SKM-1 (cell line): ENCODE data around the gene GPC1.

Source experiments
- DNase-seq: peaks from one replicate; lab custom pipeline; 2025; ENCODE audit not compliant: unreplicated experiment; lab: John Stamatoyannopoulos, UW

Gene GPC1

DNA sequence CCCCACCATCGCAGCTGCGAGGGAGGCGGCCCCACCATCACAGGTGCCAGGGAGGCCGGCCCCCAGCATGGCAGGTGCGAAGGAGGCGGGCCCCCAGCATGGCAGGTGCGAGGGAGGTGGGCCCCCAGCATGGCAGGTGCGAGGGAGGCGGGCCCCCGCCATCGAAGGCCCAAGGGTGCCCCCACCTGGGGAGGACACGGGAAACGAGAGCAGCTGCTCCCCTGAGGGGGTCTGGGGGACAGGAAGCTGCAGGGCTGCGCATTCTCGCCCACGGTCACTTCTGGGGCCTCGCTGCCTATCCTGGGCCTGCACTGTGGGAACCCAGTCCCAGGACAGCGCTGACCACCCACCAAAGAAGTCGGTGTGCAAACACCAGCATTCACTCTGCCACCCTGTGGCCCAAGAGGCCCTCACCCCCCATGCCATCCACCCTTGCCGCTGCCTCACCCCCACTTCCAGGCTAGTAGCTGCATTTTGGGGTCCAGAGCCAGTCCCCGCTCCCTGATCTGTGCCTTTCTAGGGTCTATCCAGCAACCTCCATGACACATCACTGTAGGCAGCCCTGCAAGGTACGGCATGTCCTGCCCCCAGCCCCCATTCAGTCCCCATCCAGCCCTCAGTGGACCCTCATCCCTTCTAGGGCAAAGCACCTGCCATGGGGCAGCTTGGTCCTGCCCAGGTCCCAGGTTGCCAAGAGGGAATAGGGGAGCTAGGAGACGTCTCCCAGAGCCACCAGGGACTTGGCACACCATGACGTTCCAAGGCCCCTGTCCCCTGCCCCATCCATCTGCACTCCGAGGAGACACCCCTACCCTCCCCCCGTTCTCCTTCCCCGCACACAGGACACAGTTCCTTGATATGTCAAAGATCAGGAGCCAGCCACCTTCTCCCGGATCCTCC, 24.0 kb upstream of the GPC1 start:
- DNase-seq, result no peak

DNA sequence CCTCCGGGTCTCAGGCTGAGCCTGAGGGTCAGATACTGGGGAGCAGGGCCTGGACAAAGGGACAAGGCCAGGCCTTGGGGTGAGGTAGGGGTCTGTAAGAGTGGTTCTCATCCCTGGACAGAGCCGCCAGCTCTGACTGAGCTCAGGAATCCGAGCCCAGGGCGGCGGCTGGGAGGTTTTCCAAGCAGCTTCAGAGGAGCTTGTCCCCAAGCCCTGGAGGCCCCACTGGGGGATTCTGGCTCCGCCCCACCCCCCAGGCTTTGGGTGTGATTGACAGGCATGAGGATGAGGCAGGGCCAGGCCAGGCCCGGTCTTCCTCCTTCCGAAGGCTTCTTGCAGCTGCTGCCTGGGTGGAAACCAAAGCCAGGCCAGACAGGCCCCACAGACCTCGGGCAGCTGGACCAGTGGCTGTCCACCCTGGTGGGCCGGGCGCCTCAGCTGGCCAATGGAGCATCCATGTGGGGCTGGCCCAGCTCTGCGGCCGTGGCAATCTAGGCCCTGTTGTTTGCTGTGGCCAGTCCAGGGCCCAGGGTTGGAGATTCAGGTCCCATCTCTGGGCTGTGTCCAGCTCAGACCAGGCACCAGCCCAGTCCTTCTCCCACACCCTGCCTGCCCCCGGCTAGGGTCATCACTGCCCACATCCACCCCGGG, 23.1 kb upstream of the GPC1 start:
- no peak for DNase-seq

DNA sequence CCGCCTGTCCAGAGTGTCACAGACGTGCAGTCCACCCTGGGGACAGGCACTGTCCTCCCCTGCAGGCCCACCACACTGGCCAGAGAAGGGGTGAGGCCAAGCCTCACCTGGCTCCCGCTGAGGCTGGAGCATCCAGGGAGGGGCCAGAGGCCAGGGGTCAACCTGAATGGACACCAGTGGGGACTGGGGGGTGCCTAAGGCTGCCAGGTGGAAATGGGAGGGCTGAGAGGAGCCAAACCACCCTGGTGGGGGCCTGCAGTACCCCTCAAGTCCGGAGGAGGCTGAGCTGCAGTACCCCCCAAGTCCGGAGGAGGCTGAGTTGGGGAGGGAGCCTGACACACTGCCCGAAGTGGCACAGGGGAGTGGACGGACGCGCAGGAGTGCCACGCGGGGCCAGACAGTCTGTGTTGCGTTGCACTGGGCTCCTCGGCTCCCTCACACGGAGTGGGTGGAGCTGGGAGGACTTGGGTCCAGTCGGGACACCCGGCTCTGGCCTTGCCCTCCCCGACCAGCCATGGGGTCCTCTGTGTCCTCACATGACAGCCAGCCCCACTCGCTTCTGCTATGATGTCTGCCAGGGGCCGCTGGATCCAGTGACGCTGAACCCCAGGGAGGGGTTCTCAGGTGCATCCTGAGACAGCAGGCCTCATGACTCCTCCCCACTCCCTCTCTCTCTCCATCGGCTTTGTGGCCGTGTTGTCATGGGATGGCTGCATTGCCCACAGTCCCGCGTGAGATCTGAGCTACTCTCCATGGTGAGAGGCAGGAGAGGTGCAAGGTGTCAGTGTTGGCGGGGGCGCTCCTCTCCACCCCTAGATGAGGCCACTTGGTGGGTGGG, 22.3 kb upstream of the GPC1 start:
- no peak for DNase-seq

DNA sequence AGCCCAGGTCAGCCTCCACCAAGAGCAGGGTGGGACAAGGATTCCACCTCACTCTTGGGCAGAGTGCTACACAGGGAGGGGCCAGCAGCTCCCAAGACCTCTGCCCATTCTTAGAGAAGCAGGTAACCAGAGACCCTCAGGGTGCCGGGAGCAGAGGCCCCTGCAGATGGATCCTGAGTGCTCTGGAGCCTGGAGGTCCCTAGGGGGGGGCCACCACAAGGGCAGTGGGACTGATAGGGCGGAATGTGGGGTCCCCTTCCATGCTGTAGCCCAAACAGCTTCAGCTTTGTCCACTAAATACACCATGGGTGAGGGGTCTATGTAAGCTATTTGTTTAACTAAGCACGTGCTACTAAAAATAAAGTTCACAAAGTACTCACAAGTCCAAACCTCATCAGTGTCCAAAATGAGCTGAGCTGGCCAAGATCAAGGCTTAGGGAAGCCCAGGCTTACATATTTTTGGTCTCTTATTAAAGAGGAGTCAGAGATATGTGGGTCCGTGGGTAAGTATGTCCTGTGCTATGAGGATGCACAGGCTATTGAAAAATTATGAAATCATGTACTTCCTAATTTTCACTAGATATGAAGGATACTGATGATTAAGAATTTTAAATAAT, 21.5 kb upstream of the GPC1 start:
- no peak for DNase-seq

DNA sequence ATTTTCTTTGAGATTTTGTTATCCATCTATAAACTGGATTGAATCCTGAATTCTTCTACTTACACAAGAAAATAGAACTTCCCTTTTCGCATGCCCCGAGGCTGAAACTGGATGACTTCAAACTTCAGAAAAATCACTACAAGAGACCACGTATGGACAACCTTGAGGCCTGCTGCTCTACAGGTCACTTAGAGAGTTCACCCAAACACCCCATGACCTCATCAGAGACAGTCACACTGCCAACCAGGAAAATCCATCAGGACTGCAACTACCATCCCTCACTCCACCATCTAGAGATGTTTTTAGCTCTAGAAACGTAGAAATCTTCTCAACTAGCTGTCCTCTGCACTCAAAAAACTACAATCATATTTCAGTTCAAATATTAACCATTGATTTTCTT, 18.6 kb upstream of the GPC1 start:
- DNase-seq, result no peak

DNA sequence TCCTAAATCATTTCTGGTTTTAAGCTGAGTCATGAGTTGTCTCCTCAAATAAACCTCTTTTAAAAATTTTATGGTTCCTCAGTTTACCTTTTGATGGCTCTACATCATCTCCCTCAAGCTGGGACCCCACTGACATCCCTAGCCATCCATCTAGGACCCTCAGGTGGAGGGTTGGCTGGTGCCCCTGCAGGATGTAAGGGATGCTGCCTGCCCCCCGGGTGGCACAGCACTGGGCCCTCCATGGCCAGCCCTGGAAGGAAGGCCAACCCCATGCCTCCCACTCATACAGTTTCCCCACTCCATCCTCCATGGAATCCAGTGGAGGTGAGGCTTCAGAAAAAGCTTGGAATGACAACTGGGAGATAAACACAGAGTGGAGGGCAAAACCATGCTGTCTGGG, 17.2 kb upstream of the GPC1 start:
- DNase-seq, result no peak

DNA sequence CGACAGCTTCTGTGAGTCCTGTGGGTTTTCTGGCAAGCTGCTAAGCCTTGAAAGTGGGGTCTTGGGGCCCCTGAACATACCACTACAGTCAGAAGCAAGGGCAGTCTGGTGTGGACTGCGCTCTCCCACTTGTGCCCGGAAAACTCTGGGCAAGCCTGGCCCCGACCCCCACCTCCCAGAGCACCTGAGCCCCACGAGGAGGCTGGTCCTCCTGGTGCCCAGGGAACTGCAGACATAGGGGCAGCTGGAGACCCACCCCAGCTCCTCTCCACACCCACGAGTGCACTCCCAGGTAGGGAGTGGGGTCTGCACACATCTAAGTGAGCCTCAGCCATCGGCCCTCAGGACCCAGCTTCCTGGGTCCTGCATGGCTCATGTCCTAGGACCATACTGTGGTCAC, 16.2 kb upstream of the GPC1 start:
- no peak for DNase-seq

DNA sequence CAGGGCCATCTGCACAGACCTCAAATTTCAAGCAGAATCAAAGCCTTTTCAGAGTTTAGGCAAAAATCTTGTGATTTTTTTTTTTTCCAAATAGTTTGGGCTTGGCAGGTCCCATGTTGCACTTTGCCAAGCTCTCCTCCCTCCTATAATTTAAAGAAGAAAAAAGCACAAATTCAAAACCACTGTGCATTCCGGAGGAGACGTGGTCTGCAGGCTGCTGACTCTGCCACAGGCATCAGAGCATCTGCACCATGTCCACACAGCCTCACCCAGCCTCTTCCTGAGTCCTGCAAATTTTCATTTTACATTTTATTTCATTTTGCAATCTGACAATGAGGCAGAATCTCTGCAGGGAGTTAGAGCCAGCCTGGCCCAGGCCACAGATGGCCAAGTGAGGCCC, 15.7 kb upstream of the GPC1 start:
- no peak for DNase-seq

DNA sequence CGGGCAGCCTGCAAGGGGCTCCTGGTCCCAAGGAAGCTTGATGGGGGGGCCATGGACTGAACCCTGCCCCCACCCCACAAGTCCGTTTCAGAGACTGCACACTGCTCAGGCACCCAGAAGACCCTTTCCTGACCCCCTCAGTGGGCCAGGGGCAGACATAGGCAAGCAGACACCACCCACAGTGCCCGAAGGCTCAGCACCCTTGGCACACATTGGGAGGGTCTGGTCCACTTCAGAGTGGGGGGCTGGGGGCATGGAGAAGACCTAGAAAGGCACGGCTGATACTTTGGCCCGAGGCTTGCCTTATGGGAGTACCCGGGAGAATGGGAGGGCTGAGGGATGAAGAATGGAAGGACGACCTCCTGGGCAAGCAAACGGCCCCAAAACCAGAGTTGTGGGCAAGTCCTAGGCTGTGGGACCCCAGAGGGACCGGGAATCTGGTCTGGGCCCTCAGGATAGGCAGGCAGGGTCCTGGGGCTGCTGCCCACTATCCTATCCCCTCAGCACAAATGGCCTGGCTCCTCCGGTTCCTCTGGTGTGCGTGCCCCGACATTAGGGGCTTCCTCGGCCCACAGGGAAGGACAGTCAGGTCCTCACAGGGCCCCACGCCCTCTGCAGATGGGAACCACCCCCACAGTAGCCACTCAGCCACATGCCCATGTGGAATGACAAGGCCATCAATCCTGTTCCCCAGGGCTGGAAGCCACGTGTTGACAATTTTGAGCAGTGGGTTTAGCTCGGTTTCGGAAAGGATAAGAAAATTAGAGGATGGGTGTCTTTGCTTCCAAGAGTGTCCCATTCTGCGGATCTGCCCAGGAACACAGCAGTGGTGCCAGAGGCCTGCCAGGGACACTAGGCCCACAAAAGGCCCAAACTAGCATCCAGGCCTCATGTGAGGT, 15.0 kb upstream of the GPC1 start:
- no peak for DNase-seq

DNA sequence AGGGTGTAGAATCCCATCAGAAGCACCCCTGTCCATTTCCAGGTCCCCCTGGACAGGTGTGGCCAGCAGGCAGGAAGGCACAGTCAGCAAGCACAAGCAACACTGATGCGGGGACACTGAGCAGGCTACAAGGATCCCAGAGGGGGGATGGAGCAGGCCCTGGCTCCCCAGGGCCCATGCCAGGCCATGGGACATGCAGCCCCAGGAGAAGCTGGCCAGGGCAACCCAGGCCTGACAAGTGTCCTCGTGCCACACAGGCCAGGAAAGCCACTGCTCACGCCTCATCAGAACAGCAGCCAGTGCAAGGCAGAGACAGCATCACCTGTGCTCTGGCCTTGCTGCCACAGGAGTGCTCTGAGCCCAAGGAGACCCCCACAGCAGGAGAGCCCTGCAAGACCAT, 14.1 kb upstream of the GPC1 start:
- no peak for DNase-seq

DNA sequence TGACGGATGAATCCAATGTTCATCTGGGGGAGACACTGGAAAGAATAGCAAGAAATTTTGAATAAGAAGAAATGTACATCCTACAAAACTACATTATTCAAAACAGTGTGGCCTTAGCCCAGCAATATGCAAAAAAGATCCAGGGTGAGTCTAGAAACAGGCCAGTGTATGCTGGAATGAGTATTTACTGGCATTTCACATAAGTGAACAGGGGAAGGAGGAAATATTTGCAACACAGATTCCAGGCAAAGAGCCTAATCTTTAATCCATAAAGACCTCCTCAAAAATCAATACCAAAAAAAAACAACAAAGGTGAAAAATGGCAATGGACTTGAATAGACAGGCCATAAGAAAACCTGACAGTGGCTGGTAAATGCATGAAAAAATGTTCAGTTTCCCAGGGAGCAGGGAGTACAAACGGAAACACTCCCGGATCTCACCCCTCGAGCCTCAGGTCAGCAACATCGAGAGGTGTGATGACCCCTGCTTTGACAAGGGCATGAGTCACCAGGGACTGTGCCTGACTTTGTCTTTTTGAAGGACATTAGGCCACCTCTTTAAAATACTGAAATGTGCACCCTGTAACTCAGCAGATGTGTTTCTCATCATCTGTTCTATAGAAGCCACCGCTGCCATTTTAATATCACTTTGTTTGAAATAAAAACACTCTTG, 12.7 kb upstream of the GPC1 start:
- DNase-seq, result no peak

DNA sequence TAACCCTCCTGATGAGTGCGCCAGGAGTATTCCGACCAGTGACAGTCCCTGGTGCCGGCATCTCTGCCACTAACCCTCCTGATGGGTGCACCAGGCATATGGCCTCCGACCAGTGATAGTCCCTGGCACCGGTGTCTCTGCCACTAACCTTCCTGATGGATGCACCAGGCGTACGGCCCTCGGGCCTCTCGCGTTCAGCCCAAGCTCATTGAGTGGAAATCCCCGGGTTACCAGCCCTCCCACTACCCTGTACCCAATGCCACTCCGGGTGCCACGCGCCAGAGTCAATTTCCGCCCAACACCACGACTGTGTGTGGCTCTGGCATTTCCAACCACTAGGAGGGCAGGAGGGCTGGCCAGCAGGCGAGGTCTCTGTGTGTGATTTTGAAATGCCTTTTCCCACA, 11.7 kb upstream of the GPC1 start:
- no peak for DNase-seq

DNA sequence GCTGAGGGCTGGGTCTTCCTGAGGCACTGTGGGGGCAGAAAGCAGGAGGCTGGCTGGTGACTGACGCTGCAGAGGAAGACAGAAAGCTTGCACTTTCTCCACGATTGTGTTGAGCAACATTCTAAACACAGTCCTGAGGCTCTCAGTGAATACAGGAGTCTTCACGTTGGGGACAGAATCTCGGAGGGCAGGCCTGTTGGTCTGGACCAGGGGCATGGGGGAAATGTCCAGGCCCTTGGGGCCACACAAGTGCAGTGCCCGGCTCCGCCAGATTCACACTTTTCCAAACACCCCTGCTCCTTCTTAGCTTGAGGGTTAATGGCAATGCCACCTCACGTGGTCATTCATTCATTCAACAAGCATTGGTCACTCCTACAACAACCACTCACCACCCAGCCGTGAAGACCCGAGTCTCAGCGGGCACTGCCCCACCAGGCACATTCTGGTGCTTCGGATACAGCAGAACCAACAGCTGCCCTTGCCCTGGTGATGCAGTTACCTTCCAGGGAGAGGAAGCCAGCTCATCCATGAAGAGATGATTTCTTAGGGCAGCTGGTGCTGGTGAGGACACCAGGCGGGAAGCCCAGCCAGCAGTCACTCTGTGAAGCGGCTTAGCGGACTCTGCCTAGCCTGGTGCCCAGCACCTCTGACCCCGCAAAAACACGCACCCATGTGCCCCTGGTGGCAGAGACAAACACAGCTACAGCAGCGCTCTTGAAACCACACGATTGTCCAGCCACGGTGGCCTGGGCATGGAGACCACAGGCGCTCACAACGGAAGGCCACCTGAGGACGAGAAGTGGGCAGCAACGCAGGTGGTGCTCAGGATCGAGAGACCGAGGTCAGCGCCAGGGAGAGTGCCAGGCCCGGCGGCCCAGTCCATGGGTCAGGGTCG, 10.9 kb upstream of the GPC1 start:
- DNase-seq, result no peak

DNA sequence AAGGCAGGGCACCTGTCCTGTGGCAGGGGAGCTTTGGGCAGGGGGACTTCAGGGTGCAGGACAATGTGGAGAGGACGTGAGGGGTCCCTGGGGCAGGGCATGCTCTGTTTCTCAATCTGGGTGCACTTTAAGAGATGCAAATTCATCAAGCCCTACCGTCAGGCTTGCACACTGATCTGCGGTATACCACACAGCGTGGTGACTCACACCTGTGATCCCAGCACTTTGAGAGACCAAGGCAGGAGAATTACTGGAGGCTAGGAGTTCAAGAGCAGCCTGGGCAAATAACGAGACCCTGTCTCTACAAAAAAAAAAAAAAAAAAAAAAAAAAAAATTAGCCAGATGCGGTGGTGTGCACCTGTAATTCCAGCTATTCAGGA, 10.2 kb upstream of the GPC1 start:
- no peak for DNase-seq

DNA sequence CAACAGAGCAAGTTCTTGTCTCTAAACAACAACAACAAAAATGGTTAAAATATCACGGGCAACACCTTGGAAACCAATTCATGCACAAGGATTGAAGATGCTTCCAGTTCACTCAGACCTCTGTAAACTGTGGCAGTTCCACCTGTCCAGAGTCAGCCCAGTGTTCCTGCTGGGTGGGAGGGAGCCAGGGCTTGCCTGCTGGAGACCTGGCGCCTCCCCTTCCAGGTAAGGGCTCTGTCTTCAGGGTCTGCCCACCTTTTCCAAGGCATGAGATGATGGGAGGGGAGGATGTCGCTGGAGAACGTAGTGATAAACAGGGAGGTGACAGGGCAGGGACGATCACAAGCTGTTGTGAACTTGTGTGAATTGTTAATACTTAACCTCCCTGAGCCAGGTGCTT, 9.8 kb upstream of the GPC1 start:
- DNase-seq, result no peak

DNA sequence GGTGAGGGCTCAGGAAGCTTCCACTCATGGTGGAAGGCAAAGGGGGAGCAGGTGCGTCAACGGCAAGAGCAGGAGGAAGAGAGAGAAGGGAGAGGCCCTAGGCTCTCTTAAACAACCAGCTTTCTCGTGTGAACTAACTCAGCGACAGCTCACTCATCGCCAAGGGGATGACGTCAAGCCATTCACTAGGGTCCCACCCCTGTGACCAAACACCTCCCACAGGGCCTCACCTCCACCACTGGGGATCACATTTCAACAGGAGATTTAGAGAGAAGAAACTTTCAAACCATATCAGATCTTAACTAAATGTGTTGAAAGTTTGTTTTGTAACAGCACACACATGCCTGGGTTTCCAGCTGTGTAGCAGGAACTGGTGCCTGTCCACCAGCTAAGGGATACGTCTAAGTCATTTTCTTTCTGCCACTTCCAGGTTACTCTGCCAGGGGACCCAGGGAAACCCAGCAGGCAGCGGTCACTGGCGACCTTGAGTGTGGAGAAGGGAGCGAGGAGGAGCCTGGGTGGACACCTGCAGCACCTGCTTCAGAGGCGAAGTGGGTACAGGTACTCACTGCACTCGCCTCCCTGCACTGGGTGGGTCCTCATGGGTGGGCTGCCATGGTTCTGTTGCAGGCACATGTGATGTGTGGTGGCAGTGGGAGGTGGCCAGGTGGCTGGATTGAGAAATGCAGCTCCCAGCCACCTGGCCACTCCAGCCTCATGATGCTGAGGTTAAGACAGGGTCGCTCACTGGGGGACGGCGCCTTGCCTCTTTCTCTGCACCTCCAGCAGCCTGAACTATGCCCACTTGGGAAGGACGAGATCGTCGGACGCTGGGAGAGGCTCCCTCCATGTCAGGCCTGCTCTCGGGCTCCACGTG, 8.4 kb upstream of the GPC1 start:
- DNase-seq, result no peak

DNA sequence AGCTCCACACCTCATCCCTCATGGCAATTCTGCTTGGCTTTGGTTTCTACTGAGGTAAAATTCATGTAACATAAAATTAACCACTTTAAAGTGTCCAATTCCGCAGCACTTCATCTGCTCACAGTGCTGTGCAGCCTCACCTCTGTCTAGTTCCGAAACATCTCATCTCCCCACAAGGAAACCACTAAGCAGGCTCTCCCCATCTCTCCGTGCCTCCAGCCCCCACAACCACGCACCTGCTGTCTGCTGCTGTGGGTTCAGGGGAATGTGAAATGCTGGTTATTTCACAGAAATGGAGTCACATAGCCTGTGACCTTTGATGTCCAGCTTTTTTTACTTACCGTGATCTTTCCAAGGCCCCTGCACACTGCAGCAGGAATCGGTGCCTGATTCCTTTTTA, 7.7 kb upstream of the GPC1 start:
- no peak for DNase-seq

DNA sequence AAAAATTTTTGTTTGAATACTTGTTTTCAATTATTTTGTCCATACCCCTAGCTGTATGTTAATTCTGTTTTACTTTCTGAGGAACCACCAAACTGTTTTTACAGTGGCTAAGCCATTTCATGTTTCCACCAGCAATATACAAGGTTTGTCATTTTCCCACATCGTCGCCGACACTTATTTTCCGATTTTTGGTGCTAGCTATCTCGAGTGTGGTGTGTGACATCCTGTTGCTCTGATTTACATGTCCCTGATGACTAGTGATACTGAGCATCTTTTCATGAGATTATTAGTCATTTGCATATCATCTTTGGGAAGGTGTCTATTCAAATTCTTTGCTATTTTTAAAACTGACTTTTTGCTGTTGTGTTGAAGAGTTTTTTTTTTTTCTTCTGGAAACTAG, 7.2 kb upstream of the GPC1 start:
- no peak for DNase-seq
